ENCODE measurements around the gene FGF14.

GRCh38 chr13:102041544-102041943 lies 360.3 kb downstream of the FGF14 start:
- TF ChIP-seq CTCF (IDR thresholded peaks at IDR 0.05) (no peak), ZFX (IDR thresholded peaks at IDR 0.05; ENCODE audit: borderline replicate concordance) (no peak)

Data from 22Rv1 (cell line).